GM19455 (cell line): ENCODE measurements around the gene RANGAP1.

Experiments
- ATAC-seq: cut with Tn5 transposase; IDR thresholded peaks from one replicate; pipeline ENCODE4 v1.9.1; 2021; ENCODE audit not compliant: unreplicated experiment

The RANGAP1 gene

DNA sequence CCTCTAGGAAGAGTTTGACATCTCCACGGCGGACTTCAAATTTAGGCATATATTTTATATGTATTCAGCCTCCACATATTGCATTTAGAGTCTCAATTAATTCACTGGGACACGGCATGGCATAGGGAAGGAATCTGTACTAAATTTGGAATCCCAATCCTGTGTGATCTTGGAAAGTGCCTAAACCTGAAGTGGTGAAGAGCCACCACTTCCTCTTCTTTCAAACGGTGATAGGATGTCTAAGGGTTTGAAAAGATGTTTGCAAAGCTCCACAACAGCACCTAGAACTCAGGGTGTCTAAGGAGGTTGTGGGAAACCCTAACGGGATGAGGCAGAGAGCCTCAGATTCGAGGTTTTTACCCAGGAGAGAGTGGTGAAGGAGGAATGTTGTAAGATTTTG lies 81.9 kb downstream of the RANGAP1 start:
- no peak for ATAC-seq

- no peak for ATAC-seq
Observed at GRCh38 chr22:41203118-41203517, 82.9 kb downstream of the RANGAP1 start.

GRCh38 chr22:41201141-41201540 lies 84.8 kb downstream of the RANGAP1 start:
- ATAC-seq, result no peak

DNA sequence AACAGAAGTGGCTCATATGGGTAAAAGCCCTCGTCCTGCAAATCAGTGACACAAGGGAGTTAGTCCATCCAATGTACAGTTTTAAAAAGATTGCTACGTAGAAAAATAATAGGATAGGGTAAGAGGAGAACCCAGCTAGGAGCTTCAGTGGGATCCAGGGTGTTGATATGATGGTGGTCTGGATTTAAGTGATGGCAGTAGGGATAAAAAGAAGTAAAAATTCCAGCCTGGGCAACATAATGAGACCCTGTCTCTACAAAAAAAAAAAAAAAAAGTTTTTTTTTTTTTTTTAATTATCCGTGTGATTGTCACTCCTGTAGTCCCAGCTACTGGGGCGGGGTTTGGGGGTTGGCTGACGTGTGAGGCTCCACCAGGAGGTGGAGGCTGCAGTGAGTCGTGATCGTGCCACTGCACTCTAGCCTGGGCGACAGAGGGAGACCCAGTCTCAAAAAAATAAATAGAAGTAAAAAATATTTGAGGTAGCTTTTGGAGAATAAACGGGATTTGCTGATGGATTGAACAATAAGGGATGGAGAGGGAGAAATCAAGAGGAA lies 87.9 kb downstream of the RANGAP1 start:
- ATAC-seq, result no peak

- peak; percentile 82 for ATAC-seq
Observed at GRCh38 chr22:41197038-41197972, 88.7 kb downstream of the RANGAP1 start.
